GM10248 (cell line): ENCODE results near the gene NR5A1.

Source experiments
- CTCF ChIA-PET: fragments of 300-600 bp; sonication (Branson Sonifier 250); formaldehyde crosslinking; extraction: SDS; loops from one replicate; lab custom pipeline; 2021; ENCODE audit warnings: antibody characterized with exemption; lab: Yijun Ruan, JAX
- POLR2A ChIA-PET: fragments of 350-650 bp; sonication (Branson Sonifier 250); formaldehyde crosslinking; extraction: SDS; loops from one replicate; lab custom pipeline; 2020; ENCODE audit warnings: antibody characterized with exemption; lab: Yijun Ruan, JAX
- DNase-seq: peaks from one replicate; pipeline ENCODE4 v3.0.0; 2012; ENCODE audit errors: extremely low spot score
- CTCF ChIP-seq: IDR thresholded peaks from 2 replicates; pipeline ENCODE4 v1.5.1; 2012; ENCODE audit warnings: mild to moderate bottlenecking, low read depth; ENCODE audit errors: extremely low read depth, missing control alignments, control extremely low read depth

NR5A1 gene

DNA sequence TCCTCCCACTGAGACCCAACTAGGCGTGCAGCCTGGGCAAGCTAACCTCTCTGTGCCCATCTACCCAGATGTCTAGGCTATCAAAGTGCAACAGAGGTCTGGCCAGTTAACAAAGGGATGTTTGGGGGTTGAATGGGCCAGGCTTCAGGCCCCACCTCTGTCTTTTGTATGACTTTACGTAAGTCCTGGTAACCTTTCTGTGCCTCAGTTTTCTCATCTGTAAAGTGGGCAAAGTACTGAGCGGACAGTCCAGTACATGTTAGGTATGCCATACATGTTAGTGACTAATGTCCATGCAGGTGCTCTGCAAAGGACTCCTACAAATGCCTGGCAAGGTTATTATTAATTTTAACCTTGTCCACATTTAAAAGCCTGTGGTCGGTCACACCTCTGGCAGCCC, 14.0 kb downstream of the NR5A1 start:
- ChIA-PET CTCF (interaction anchor here (2.0 kb wide), 1 partner anchor 43 kb away, joined by 7 read pairs; no protein-coding TSS in a partner anchor), POLR2A (no interaction called here)

GRCh38 chr9:124492818-124493217, 14.4 kb downstream of the NR5A1 start:
- no peak for DNase-seq
- POLR2A ChIA-PET = interaction anchor here (0.6 kb wide), 1 partner anchor 394 kb away, joined by 5 read pairs; no protein-coding TSS in a partner anchor
- no peak for TF ChIP-seq CTCF
- CTCF ChIA-PET = interaction anchor here (2.0 kb wide), 1 partner anchor 44 kb away, joined by 7 read pairs; no protein-coding TSS in a partner anchor

More for the DNA sequence above, 14.0 kb downstream of the NR5A1 start:
- no peak for DNase-seq
- TF ChIP-seq CTCF = no peak

DNA sequence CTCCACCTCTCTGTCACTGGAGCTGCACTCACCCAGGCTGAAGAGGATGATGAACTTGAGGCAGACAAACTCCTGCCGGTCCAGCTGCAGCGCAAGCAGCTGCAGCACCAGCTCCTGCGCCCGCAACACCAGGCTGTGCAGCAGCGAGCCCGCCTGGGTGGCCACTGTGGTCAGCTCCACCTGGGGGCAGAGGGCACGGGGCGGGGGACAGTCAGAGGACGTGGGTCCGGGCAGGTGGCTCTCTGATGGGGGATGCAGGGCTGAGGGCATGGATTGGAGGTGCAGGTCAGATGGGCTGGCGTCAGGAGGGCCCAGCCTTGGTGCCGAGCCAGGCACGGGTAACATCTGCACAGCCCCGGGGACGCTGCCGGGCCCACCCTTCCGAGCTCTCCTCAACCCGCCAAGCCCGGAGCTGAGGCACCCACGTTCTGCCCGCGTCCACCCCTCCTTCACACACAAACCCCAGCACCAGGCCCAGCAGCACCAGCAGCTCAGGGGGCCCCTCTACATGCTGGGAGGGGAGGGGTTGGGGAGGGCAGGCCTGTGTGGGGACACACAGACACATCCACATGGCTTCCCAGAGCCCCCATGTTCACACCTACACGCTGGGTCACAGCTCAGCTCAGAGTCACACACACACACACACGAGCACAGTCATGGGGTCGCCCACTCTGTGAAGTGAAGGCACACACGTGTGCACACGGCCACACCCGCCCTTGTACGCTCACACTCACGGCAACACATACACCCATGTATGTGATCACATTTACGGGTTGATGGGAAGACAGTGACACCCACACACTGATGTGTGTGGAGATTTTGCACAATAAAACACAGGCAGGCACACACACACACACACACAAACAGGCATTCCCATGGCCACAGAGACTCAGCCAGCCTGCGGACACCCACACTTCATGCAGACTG, 15.9 kb downstream of the NR5A1 start:
- DNase-seq = no peak
- no peak for TF ChIP-seq CTCF
- ChIA-PET POLR2A (interaction anchor here (0.6 kb wide), 1 partner anchor 169 kb away, joined by 3 read pairs; no protein-coding TSS in a partner anchor), CTCF (no interaction called here)

- ChIA-PET POLR2A (no interaction called here), CTCF (interaction anchor here (0.9 to 1.2 kb wide), 2 partner anchors 9 to 15 kb away, joined by 3 read pairs; no protein-coding TSS in a partner anchor)
- no peak for DNase-seq
- TF ChIP-seq CTCF = no peak
Measured at GRCh38 chr9:124490004-124490403, 17.2 kb downstream of the NR5A1 start.

GRCh38 chr9:124489222-124489621, 18.0 kb downstream of the NR5A1 start:
- POLR2A ChIA-PET = no interaction called here
- no peak for TF ChIP-seq CTCF
- CTCF ChIA-PET = interaction anchor here (1.2 kb wide), 1 partner anchor 9 kb away, joined by 3 read pairs; no protein-coding TSS in a partner anchor
- DNase-seq = no peak

- TF ChIP-seq CTCF = no peak
- DNase-seq = no peak
- CTCF ChIA-PET = no interaction called here
- POLR2A ChIA-PET = no interaction called here
Measured at GRCh38 chr9:124488641-124489210, 18.5 kb downstream of the NR5A1 start.
